GM12878 (cell line): ENCODE data around the gene CHRM4. TPM values are rescaled to one million over a fixed set of nuclear protein-coding genes. Genes with fewer than 3 reads are reported as not detected.

Experiments used
- CBX3 ChIP-seq: fragments of 200-600 bp; sonication (generic); IDR thresholded peaks from 2 replicates; pipeline ENCODE4 v1.6.1; 2016; ENCODE audit warnings: low read depth, borderline replicate concordance
- CHD4 ChIP-seq: fragments of 200-600 bp; sonication (generic); IDR thresholded peaks from 2 replicates; pipeline ENCODE4 v1.6.1; 2016; ENCODE audit warnings: mild to moderate bottlenecking
- CREB1 ChIP-seq: IDR thresholded peaks from 2 replicates; pipeline ENCODE4 v1.6.1; 2012; ENCODE audit warnings: low read depth, mild to moderate bottlenecking, inconsistent platforms
- CREM ChIP-seq: IDR thresholded peaks from 2 replicates; pipeline ENCODE4 v1.6.1; 2014; ENCODE audit warnings: antibody characterized with exemption, low read depth
- EZH2 ChIP-seq: IDR thresholded peaks from 2 replicates; pipeline ENCODE4 v1.6.1; 2012; ENCODE audit warnings: low read depth, mild to moderate bottlenecking, control low read depth, inconsistent platforms, low read length, borderline replicate concordance; ENCODE audit not compliant: control insufficient read depth
- IKZF2 ChIP-seq, 2 experiments: fragments of 450-650 bp; IDR thresholded peaks; 2 replicates each; pipeline ENCODE4 v1.6.1; 2017; ENCODE audit warnings: mild to moderate bottlenecking in 2 of 2, moderate library complexity in 2 of 2
- IRF4 ChIP-seq: IDR thresholded peaks from 2 replicates; pipeline ENCODE4 v1.6.1; 2011; ENCODE audit warnings: low read depth, low read length
- JUND ChIP-seq: IDR thresholded peaks from 2 replicates; pipeline ENCODE4 v1.6.1; 2012; ENCODE audit warnings: low read depth, mild to moderate bottlenecking, low read length, improper control_type of control experiment, moderate library complexity
- MTA2 ChIP-seq: fragments of 450-650 bp; IDR thresholded peaks from 2 replicates; pipeline ENCODE4 v1.6.1; 2016; ENCODE audit warnings: low read depth, mild to moderate bottlenecking, moderate library complexity
- MXI1 ChIP-seq: fragments of 150-350 bp; IDR thresholded peaks from 2 replicates; pipeline ENCODE4 v1.6.1; 2011; ENCODE audit warnings: low read depth, mild to moderate bottlenecking, inconsistent platforms, low read length, improper control_type of control experiment
- PML ChIP-seq: IDR thresholded peaks from 2 replicates; pipeline ENCODE4 v1.6.1; 2012; ENCODE audit warnings: low read length, inconsistent platforms
- POLR2AphosphoS5 ChIP-seq: IDR thresholded peaks from 2 replicates; pipeline ENCODE4 v1.6.1; 2011; ENCODE audit warnings: mild to moderate bottlenecking, low read length, inconsistent platforms
- RFX5 ChIP-seq: IDR thresholded peaks from 2 replicates; pipeline ENCODE4 v1.6.1; 2011; ENCODE audit warnings: low read depth, low read length, improper control_type of control experiment
- RUNX3 ChIP-seq: IDR thresholded peaks from 2 replicates; pipeline ENCODE4 v1.6.1; 2012; ENCODE audit warnings: low read length, inconsistent platforms
- STAT3 ChIP-seq: IDR thresholded peaks from 2 replicates; pipeline ENCODE4 v1.6.1; 2011; ENCODE audit warnings: low read depth, low read length, improper control_type of control experiment
- SUPT20H ChIP-seq: IDR thresholded peaks from 2 replicates; pipeline ENCODE4 v1.6.1; 2011; ENCODE audit warnings: low read depth, mild to moderate bottlenecking, low read length, moderate library complexity, borderline replicate concordance; ENCODE audit not compliant: control insufficient read depth
- TCF12 ChIP-seq: IDR thresholded peaks from 2 replicates; pipeline ENCODE4 v1.6.1; 2011; ENCODE audit warnings: low read depth, mild to moderate bottlenecking, low read length
- YY1 ChIP-seq: IDR thresholded peaks from 2 replicates; pipeline ENCODE4 v1.6.1; 2011; ENCODE audit warnings: low read depth, mild to moderate bottlenecking, low read length
- polyA plus RNA-seq, 11 experiments: library from polyadenylated mRNA; depleted of rRNA in 4 of 11; unstranded in 6 of 11; stranded (reverse) in 5 of 11; fragments of >200 nt; fragmentation: Nextera tagmentation in 4 of 11; fragmentation: Illumina TruSeq in 1 of 11; extraction: Ambion mirVana in 4 of 11; extraction: Trizol in 1 of 11; gene quantifications; 1 replicate in 1 of 11; 2 replicates in 10 of 11; pipeline versions ENCODE4 v1.2.1 to v1.2.3, GENCODE V29; 2011 to 2016; ENCODE audit warnings: inconsistent platforms in 2 of 11, missing spikeins in 2 of 11, low read depth in 1 of 11
- total RNA-seq, 4 experiments: library from RNA; depleted of rRNA in 3 of 4; stranded (reverse); fragments of >200 nt in 3 of 4; fragmentation: Illumina TruSeq in 1 of 4; extraction: Trizol in 1 of 4; gene quantifications; 2 replicates each; pipeline versions ENCODE4 v1.2.1 to v1.2.3, GENCODE V29; 2013 to 2021
- TF ChIP-seq, protein P1 (sequence below): IDR thresholded peaks from 2 replicates; pipeline ENCODE4 v1.6.1; 2011; ENCODE audit warnings: low read depth, mild to moderate bottlenecking, low read length, moderate library complexity, borderline replicate concordance; ENCODE audit errors: extremely low read depth
- TF ChIP-seq, protein P2 (sequence below): IDR thresholded peaks from 2 replicates; pipeline ENCODE4 v1.6.1; 2011; ENCODE audit warnings: borderline replicate concordance, low read depth, mild to moderate bottlenecking, moderate library complexity, low read length; ENCODE audit not compliant: insufficient read depth, poor library complexity, severe bottlenecking
- TF ChIP-seq, protein P3 (sequence below): fragments of 150-350 bp; IDR thresholded peaks from 2 replicates; pipeline ENCODE4 v1.6.1; 2016; ENCODE audit warnings: low read depth, low read length
- TF ChIP-seq, protein P4 (sequence below): fragments of 450-650 bp; IDR thresholded peaks from 2 replicates; pipeline ENCODE4 v1.6.1; 2016; ENCODE audit warnings: mild to moderate bottlenecking, moderate library complexity, borderline replicate concordance

CHRM4 gene
- total and polyA plus RNA-seq, 10 of the 15 experiments (the other 5 are each of a cell fraction or from before 2014, with no cell fraction given): 0.12 to 0.23 (median 0.13) TPM; not detected in 7

DNA sequence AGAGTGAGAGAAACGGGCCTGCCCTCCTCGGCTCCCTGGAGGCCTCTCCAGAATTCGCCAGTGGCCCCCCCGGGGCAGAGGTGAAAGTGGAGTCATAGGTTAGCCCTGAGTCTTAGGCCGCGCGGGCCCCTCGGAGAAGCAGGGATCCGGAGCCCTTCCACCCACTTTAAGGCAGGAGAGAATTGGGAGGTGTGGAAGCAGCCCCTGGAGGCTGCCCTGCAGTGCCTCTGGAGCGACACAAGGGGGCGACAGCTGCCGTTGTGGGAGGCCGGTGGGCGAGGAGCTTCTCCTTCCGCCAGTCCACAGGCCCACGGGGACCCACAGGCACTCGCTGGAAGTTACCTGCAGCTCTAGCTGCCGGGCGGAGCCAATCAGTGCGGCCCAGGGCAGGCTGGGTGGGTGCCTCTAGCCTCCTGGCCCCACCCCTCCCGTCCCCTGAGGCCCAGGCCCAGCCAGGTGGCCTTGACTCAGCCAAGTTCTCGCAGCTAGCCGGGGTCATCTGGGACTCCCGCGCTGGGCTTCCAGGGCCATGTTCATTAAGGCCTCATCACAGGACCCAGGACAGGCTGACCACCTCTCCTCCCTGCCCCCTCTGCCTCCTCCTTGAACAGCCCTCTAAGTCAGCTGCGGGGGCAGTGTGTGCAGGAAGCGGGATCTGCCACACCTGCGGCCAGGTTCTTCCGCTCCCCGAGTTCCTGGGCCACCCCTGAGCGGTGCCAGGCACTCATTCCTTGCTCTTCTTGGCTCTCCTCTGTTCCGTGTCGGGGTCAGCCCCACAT lies 39.3 kb downstream of the CHRM4 start (continued):
- TF ChIP-seq CREB1 (no peak), IKZF2 (IDR thresholded peaks at IDR 0.05) (no peak; a peak in 1 of 4 replicates), JUND (no peak), CREM (no peak), EZH2 (no peak), CBX3 (no peak), STAT3 (no peak), POLR2AphosphoS5 (no peak), PML (no peak), SUPT20H (no peak), RFX5 (no peak), TCF12 (no peak), IRF4 (no peak), MXI1 (no peak), MTA2 (no peak), YY1 (peak; percentile 66), CHD4 (no peak), RUNX3 (no peak)
- TF ChIP-seq, protein P1, sequence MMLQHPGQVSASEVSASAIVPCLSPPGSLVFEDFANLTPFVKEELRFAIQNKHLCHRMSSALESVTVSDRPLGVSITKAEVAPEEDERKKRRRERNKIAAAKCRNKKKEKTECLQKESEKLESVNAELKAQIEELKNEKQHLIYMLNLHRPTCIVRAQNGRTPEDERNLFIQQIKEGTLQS: no peak
- TF ChIP-seq, protein P2, sequence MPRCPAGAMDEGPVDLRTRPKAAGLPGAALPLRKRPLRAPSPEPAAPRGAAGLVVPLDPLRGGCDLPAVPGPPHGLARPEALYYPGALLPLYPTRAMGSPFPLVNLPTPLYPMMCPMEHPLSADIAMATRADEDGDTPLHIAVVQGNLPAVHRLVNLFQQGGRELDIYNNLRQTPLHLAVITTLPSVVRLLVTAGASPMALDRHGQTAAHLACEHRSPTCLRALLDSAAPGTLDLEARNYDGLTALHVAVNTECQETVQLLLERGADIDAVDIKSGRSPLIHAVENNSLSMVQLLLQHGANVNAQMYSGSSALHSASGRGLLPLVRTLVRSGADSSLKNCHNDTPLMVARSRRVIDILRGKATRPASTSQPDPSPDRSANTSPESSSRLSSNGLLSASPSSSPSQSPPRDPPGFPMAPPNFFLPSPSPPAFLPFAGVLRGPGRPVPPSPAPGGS: no peak
- TF ChIP-seq, protein P3, sequence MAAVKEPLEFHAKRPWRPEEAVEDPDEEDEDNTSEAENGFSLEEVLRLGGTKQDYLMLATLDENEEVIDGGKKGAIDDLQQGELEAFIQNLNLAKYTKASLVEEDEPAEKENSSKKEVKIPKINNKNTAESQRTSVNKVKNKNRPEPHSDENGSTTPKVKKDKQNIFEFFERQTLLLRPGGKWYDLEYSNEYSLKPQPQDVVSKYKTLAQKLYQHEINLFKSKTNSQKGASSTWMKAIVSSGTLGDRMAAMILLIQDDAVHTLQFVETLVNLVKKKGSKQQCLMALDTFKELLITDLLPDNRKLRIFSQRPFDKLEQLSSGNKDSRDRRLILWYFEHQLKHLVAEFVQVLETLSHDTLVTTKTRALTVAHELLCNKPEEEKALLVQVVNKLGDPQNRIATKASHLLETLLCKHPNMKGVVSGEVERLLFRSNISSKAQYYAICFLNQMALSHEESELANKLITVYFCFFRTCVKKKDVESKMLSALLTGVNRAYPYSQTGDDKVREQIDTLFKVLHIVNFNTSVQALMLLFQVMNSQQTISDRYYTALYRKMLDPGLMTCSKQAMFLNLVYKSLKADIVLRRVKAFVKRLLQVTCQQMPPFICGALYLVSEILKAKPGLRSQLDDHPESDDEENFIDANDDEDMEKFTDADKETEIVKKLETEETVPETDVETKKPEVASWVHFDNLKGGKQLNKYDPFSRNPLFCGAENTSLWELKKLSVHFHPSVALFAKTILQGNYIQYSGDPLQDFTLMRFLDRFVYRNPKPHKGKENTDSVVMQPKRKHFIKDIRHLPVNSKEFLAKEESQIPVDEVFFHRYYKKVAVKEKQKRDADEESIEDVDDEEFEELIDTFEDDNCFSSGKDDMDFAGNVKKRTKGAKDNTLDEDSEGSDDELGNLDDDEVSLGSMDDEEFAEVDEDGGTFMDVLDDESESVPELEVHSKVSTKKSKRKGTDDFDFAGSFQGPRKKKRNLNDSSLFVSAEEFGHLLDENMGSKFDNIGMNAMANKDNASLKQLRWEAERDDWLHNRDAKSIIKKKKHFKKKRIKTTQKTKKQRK: no peak
- TF ChIP-seq, protein P4, sequence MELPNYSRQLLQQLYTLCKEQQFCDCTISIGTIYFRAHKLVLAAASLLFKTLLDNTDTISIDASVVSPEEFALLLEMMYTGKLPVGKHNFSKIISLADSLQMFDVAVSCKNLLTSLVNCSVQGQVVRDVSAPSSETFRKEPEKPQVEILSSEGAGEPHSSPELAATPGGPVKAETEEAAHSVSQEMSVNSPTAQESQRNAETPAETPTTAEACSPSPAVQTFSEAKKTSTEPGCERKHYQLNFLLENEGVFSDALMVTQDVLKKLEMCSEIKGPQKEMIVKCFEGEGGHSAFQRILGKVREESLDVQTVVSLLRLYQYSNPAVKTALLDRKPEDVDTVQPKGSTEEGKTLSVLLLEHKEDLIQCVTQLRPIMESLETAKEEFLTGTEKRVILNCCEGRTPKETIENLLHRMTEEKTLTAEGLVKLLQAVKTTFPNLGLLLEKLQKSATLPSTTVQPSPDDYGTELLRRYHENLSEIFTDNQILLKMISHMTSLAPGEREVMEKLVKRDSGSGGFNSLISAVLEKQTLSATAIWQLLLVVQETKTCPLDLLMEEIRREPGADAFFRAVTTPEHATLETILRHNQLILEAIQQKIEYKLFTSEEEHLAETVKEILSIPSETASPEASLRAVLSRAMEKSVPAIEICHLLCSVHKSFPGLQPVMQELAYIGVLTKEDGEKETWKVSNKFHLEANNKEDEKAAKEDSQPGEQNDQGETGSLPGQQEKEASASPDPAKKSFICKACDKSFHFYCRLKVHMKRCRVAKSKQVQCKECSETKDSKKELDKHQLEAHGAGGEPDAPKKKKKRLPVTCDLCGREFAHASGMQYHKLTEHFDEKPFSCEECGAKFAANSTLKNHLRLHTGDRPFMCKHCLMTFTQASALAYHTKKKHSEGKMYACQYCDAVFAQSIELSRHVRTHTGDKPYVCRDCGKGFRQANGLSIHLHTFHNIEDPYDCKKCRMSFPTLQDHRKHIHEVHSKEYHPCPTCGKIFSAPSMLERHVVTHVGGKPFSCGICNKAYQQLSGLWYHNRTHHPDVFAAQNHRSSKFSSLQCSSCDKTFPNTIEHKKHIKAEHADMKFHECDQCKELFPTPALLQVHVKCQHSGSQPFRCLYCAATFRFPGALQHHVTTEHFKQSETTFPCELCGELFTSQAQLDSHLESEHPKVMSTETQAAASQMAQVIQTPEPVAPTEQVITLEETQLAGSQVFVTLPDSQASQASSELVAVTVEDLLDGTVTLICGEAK: peak; percentile 62; the same call in 1 of the 2 replicates
